Spinal cord (tissue), 10 donors: ENCODE results near the gene GOLGA6B. TPM values are rescaled to one million over a fixed set of nuclear protein-coding genes. Genes with fewer than 3 reads are reported as not detected.
"Not testable (repeated sequence)": the region's sequence is repeated elsewhere in the genome, so short reads cannot be mapped to it uniquely, and the experiment has no call there.

Experiments used
- DNase-seq, 6 donors: peaks; one replicate each; pipeline versions ENCODE4 v3.0.0 to v3.0.0-alpha.2; 2013 to 2015; ENCODE audit warnings: low spot score in 6 of 6, low read depth in 4 of 6
- H3K27ac ChIP-seq: one replicate; pipeline ENCODE4 v1.5.1; 2013; ENCODE audit warnings: low read depth, low read length, control low read depth
- H3K27me3 ChIP-seq: one replicate; pipeline ENCODE4 v1.6.1; 2013; ENCODE audit warnings: low read length; ENCODE audit not compliant: control insufficient read depth, insufficient read depth
- H3K36me3 ChIP-seq: one replicate; pipeline ENCODE4 v1.6.1; 2013; ENCODE audit warnings: low read length; ENCODE audit not compliant: control insufficient read depth, insufficient read depth
- H3K4me1 ChIP-seq: one replicate; pipeline ENCODE4 v1.6.1; 2013; ENCODE audit warnings: low read length; ENCODE audit not compliant: control insufficient read depth, insufficient read depth
- H3K4me3 ChIP-seq: one replicate; pipeline ENCODE4 v1.5.1; 2013; ENCODE audit warnings: low read depth, low read length, control low read depth
- H3K9me3 ChIP-seq: one replicate; pipeline ENCODE4 v1.6.1; 2013; ENCODE audit warnings: low read length; ENCODE audit not compliant: control insufficient read depth, insufficient read depth
- WGBS: methylation state at CpG from one replicate; pipeline ENCODE4 v1.1.5; 2013; ENCODE audit warnings: missing lambda C conversion rate; ENCODE audit not compliant: insufficient coverage; 5-methylcytosine and 5-hydroxymethylcytosine counted together
- long read RNA-seq, 4 donors: transcript quantifications; one replicate each; lab custom pipeline, GENCODE V29; 2026
- polyA plus RNA-seq, 2 donors: library from polyadenylated mRNA; unstranded; fragments of 120-200 nt; gene quantifications; one replicate each; pipeline ENCODE4 v1.2.1, GENCODE V29; 2013; ENCODE audit not compliant: insufficient read length in 2 of 2
- total RNA-seq, 2 donors: library from RNA; depleted of rRNA in 1 of 2; stranded (reverse); fragments of 120-200 nt in 1 of 2; fragments of >200 nt in 1 of 2; gene quantifications; one replicate each; pipeline versions ENCODE4 v1.2.3 to v1.2.4, GENCODE V29; 2013 to 2014
- donor health status: healthy.

GOLGA6B gene, protein sequence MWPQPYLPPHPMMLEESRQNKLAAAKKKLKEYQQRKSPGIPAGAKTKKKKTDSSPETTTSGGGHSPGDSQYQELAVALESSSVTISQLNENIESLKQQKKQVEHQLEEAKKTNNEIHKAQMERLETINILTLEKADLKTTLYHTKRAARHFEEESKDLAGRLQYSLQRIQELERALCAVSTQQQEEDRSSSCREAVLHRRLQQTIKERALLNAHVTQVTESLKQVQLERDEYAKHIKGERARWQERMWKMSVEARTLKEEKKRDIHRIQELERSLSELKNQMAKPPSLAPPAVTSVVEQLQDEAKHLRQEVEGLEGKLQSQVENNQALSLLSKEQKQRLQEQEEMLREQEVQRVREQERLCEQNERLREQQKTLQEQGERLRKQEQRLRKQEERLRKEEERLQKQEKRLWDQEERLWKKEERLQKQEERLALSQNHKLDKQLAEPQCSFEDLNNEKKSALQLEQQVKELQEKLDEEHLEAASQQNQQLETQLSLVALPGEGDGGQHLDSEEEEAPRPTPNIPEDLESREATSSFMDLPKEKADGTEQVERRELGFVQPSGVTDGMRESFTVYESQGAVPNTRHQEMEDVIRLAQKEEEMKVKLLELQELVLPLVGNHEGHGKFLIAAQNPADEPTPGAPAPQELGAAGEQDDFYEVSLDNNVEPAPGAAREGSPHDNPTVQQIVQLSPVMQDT
- under 1 TPM in 1 of 2 donors, not detected in 1; 0.11 TPM for total RNA-seq
- polyA plus RNA-seq = 1 to 10 TPM in 1 of 2 donors, not detected in 1; 1.3 TPM
- long read RNA-seq, donor 1 = 0 reads
- long read RNA-seq, donor 2 = 0 reads
- long read RNA-seq, donor 3 = 0 reads
- long read RNA-seq, donor 4 = 0 reads

- not testable (repeated sequence) for DNase-seq
Observed at GRCh38 chr15:72654397-72654796, at the start of gene GOLGA6B. GOLGA6B (plus strand) TSS chr15:72654697; CDS start chr15:72654738, 41 bp downstream.

DNA sequence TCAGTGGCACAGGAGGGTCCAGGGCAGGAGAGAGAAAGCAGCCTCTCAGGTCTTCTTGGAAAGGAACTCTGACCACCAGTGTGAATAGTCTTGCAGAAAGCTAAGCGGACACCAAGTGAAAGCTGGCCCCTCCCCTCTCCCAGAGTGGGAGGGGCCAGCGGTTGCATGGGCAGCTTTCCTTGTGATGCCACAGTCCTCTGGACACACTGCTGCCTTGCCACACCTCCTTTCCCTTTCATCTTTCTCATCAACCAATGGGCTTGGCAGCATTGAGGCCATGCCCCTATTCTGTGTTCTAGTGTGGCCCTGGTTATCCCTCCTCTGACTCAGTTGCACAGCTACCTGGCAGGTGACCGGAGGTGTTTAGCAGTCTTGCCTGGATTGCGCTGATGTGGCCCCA, 49.7 kb upstream of the GOLGA6B start:
- DNase-seq = no peak
- Histone ChIP-seq H3K4me3 (no peak overlapping the region), H3K9me3 (no peaks in the 10 kb centered on the region), H3K4me1 (no peaks in the 10 kb centered on the region), H3K27ac (no peak overlapping the region), H3K27me3 (no peaks in the 10 kb centered on the region), H3K36me3 (peaks cover 9% of the 10 kb centered on the region)
- WGBS = 73% methylated on average over 4 of the region's 4 CpGs

More at GRCh38 chr15:72654397-72654796, at the start of gene GOLGA6B:
- no CpG with 5 or more reads among the region's 7 CpGs for WGBS
- H3K9me3 ChIP-seq, H3K36me3 ChIP-seq, H3K27me3 ChIP-seq, H3K4me3 ChIP-seq, H3K4me1 ChIP-seq, H3K27ac ChIP-seq: not testable (repeated sequence)

DNA sequence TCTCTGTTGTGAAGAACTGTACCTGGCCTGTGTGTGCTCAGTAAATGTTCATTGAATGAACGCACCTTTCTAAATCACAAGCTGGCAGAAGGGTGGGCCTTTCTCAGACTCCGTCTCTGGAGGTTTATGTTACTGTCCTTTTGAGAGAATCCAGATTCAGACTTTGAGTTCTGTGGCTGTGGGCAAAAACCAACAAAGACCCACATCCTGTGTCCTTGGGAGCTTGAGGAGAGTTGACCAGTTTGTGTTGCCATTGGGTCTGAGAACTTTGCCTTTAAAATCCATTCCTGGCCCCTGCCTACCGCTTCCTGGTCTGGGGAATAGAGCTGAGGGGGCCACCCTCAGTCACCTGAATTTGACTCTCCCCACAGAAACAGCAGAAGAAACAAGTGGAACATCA, 46.4 kb upstream of the GOLGA6B start:
- H3K9me3 ChIP-seq, H3K27me3 ChIP-seq, DNase-seq, H3K4me1 ChIP-seq, H3K27ac ChIP-seq, H3K36me3 ChIP-seq, H3K4me3 ChIP-seq: not testable (repeated sequence)
- WGBS = 100% methylated on average over 1 of the region's 3 CpGs

GRCh38 chr15:72609862-72610261, 44.6 kb upstream of the GOLGA6B start:
- no peak overlapping the region for H3K4me3 ChIP-seq
- no peaks in the 10 kb centered on the region for H3K27me3 ChIP-seq
- H3K4me1 ChIP-seq = peaks cover 3% of the 10 kb centered on the region
- peaks cover 9% of the 10 kb centered on the region for H3K36me3 ChIP-seq
- no peak overlapping the region for H3K27ac ChIP-seq
- 80% methylated on average over 5 of the region's 8 CpGs for WGBS
- DNase-seq = no peak
- H3K9me3 ChIP-seq = no peaks in the 10 kb centered on the region

GRCh38 chr15:72612324-72612723, 42.2 kb upstream of the GOLGA6B start:
- H3K27ac ChIP-seq, H3K27me3 ChIP-seq, H3K9me3 ChIP-seq, H3K4me3 ChIP-seq, H3K36me3 ChIP-seq, DNase-seq: not testable (repeated sequence)
- peaks cover 14% of the 10 kb centered on the region for H3K4me1 ChIP-seq
- 97% methylated on average over 3 of the region's 3 CpGs for WGBS

- no peaks in the 10 kb centered on the region for H3K27me3 ChIP-seq
- no peak overlapping the region for H3K4me3 ChIP-seq
- no peaks in the 10 kb centered on the region for H3K9me3 ChIP-seq
- H3K36me3 ChIP-seq = no peaks in the 10 kb centered on the region
- WGBS = 84% methylated on average over 3 of the region's 3 CpGs
- H3K27ac ChIP-seq = no peak overlapping the region
- H3K4me1 ChIP-seq = peaks cover 14% of the 10 kb centered on the region
- DNase-seq = no peak
Observed at GRCh38 chr15:72614810-72615532, 39.5 kb upstream of the GOLGA6B start.

GRCh38 chr15:72615533-72616233, 38.8 kb upstream of the GOLGA6B start:
- not testable (repeated sequence) for H3K36me3 ChIP-seq, H3K4me3 ChIP-seq, H3K27me3 ChIP-seq, H3K9me3 ChIP-seq, H3K27ac ChIP-seq
- peak in 4 of 6 donors; percentile 9 to 57 (median 32) for DNase-seq
- H3K4me1 ChIP-seq = peaks cover 14% of the 10 kb centered on the region
- 0% methylated on average over 1 of the region's 7 CpGs for WGBS

GRCh38 chr15:72616491-72617210, 37.8 kb upstream of the GOLGA6B start:
- H3K9me3 ChIP-seq = no peaks in the 10 kb centered on the region
- no peak overlapping the region for H3K27ac ChIP-seq
- no peak overlapping the region for H3K4me3 ChIP-seq
- H3K4me1 ChIP-seq = peaks cover 14% of the 10 kb centered on the region
- no peak for DNase-seq
- no peaks in the 10 kb centered on the region for H3K27me3 ChIP-seq
- WGBS = 86% methylated on average over 8 of the region's 10 CpGs
- no peaks in the 10 kb centered on the region for H3K36me3 ChIP-seq
